T follicular helper cell (primary cell): ENCODE results near the gene CCDC190.
"Not testable (repeated sequence)": the region's sequence is repeated elsewhere in the genome, so short reads cannot be mapped to it uniquely, and the experiment has no call there.

Experiments used
- DNase-seq: peaks from one replicate; pipeline ENCODE4 v3.0.0-alpha.2; 2020; ENCODE audit warnings: low read depth

Gene CCDC190

DNA sequence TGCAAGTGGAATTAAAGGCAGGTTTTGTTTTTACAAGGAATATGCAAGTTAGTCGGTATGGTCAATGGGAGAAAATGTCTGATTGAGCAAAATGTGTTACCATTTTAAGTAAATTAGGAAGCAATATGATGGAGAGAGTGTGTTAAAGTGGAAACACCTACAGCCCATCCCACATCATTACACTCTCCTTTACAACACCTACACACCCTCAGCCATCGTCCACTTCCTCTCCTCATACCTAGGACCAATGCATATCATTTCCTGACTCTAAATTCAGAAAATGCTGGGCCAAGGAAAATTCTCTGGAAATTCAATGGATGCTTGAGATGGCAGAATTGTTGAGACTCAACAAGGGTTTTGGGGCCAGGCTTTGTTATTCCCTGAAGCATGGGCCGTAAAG lies 16.4 kb upstream of the CCDC190 start:
- no peak for DNase-seq

DNA sequence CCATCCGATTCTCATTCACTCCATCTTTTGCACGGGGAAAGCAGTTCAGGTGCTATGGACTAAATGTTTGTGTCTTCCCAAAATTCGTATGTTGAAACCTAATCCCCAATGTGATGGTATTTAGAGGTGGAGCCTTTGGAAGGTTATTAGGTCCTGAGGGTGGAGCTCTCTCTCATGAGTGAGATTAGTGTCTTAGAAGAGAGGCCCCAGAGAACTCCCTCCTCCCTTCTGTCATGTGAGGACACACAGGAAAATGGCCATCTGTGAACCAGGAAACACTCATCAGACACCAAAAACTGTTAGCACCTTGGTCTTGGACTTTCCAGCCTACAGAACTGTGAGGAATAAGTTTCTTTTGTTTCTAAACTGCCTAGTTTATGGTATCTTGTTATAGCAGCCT lies 15.8 kb upstream of the CCDC190 start:
- DNase-seq, result no peak

DNA sequence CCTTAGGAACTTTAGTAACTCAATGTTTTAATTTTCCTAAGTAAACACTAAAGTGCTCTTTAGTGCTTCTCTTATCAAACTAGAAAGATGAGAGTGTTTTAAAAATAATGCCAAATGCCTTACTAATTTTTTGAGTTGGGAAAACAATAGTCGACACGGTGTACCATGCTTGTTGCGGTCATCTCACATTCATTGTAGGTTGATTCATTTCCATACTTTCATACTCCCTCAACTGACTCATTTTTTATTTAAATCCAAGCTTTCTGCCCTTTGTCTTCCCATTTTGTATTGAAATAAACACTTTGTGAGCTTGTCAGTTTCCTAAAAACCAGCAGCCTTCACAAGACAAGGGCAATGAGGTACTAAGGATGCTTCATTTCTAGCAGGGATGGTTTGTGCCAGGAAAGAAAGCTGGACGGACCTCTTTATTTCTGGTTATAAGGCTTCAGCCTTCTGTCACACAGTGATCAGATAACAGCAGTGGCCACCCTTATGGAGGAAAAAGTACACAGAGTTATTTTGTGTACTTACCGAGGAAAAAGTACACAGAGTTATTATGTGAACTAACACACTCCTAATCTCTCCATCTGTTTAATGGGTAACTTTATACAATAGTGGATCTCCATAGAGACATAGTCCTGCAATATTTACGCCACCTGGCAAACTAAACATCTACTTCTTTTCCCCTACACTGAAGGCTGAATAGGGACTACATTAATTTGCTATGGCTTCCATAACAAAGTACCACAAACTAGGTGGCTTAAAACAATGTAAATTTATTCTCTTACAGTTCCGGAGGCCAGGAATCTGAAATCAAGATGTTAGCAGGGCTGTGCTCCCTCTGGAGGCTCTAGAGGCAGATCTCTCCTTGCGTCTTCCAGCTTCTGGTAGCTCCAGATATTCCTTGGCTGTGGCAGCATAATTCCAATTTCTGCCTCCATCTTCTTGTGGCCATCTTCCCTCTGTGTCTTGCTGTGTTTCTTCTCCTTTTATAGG lies 13.0 kb upstream of the CCDC190 start:
- DNase-seq, result no peak

DNA sequence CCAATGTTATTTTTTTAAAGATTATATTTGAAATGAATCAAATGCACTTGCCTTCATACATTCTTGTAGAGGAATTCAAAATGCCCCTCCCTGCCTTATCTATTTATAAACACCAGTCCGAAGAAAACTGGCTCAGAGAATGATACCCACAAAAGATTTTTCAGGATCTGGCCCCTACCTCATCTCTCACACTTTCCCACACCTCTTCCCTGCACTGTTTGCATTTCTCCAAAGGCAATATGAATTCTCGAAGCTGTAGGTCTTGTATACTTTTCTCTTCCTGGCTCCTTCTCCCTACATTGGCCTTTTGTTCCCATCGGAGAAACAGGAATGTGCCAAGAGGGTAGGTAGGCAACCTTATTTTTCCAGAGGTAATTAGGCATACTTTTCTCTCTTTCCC lies 12.0 kb upstream of the CCDC190 start:
- no peak for DNase-seq

DNA sequence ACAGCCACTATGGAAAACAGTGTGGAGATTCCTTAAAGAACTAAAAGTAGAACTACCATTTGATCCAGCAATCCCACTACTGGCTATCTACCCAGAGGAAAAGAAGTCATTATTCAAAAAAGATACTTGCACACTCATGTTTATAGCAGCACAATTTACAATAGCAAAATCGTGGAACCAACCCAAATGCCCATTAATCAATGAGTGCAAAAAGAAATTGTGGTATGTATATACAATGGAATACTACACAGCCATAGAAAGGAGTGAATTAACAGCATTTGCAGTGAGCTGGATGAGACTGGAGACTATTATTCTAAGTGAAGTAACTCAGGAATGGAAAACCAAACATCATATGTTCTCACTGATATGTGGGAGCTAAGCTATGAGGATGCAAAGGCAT lies 10.4 kb upstream of the CCDC190 start:
- DNase-seq, result not testable (repeated sequence)

DNA sequence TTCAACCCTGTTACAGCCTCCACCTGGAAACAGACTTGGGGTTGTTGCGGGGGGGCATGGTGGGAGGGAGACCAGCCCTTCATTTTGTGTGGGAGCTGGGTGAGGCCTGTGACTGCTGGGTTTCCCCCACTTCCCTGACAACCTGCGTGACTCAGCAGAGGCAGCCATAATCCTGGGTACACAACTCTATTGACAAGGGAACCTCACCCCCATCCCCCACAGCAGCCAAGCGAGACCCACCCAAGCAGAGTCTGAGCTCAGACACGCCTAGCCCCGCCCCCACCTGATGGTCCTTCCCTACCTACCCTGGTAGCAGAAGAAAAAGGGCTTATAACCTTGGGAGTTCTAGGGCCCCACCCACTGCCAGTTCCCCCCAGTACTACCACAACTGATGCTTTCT lies 8.0 kb upstream of the CCDC190 start:
- no peak for DNase-seq

DNA sequence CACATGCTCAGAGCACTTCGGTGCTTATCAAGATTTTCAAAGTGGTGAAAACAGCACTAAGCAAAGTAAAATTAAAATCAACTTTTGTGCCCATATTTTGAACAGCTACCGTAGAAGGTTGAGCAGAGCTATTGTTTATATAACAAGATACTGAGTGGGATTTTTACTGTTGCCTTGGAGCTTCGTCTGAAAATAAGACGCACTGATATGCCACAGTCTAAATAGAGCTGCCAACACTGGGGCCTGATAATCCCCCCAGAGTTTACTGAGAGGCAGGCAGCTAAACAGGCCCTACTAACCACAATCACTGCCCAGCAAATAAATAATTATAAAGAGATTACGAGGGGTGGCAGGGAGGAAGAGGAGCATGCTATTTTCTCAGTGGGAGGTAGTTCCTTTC lies 650 bp upstream of the CCDC190 start:
- DNase-seq, result no peak

DNA sequence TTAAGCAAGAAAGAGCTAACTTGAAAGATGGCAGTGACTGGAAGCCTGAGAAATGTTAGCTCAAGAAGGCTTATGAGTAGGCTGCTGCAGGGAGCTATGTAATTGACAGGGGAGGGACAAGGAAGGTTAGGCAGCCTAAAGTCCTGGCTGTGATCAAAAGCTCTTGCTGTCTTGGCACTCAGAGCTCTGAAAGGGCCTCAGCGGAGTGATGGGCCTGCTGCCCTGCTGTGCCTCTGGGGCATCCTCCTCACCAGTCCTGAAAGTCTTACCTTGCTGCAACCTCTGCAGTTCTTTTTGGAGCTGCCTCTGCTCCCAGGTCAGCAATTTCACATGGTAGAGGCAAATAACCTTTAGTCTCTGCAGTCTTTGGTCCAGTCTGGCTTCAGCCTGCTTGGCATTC lies 1.8 kb downstream of the CCDC190 start:
- no peak for DNase-seq

DNA sequence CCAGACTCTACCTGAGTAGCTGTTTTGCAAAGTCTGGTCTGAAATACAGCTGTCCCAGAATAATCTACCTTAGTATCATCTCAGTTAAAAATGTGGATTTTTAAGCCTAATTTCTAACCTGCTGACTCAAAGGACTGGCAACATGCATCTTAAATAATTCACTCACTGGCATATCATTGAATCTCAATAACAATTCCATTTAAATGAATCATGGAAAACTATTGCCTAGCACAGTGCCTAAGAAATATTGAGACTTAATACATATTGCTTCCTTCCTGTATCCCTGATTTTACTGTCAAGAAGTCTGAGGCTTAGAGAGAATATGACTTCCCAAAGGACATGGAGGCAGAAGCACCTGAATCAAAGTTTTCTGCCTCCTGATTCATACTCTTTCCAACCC lies 3.1 kb downstream of the CCDC190 start:
- no peak for DNase-seq

DNA sequence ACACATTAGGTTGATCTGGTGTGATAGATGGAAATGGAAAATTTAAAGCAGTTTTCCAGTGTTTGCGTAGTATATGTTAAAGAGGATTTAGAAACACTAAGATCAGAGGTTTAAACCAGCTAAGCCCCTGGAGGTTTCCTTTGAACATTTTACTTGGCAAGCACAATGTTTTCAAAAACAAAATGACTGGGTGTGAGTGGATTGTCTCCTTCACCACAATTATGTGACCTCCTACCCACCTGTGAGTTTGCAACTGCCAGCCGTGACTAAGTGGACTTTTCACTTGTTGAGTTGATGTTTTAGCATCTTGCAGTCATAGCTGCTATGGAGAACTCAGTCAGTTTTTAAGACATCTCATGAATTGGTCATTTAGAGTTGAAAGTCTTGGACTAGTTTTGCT lies 4.7 kb downstream of the CCDC190 start:
- no peak for DNase-seq

DNA sequence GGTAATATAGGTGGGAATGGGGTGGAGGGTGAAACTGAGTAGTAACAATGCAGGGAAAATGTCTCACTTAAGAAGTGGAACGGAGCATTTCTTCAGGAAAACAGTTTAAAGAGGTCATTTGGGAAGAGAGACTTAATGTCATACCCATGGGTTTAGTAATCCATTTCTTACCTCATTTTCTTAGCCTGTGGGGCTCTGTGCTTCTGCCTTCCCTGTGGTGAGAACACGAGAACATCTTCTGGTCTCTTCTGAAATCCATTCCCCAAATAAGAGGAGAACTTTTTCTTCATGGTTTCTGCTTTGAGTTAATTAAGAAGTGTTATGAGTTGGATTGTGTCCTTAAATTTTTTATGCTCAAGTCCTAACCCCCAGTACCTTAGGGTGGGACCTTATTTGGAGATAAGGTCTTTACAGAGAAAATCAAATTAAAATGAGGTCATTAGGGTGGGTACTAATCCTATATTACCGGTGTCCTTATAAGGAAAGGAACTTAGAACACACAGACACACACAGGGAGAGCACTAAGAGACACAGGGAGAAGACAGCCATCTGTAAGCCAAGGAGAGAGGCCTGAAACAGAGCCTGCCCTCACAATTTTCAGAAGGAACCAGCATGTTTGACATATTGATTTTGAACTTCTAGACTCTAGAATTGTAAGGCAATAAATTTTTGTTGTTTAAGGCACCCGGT lies 5.4 kb downstream of the CCDC190 start:
- no peak for DNase-seq

DNA sequence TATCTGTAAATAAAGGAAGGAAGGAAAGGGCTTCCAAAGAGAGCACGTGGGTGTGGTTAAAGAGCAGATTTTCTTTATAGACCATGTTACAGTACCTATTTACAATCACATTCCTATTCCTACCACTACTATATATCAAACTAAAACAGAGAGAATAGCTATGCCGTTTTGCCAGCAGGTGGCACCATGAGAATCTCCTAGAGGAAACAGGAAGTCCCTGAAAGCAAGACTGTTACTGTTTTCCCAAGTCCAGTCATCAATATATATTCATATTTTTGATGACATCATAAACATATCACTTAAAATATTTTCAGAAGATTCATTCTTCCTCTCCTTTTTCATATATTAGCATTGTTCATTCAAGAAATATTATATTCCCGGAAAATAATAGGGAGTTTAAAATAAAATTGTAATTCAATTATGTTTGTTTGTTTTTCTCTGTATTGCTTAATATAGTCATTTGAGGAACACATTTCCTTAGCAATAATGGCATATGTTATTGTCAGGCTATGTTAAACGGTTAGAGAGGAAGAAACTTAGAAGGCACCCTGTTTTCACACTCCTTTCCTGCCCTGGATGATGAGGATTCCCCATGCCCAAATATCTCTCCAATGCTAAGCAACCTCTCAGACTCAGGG lies 6.6 kb downstream of the CCDC190 start:
- peak; percentile 19 for DNase-seq

DNA sequence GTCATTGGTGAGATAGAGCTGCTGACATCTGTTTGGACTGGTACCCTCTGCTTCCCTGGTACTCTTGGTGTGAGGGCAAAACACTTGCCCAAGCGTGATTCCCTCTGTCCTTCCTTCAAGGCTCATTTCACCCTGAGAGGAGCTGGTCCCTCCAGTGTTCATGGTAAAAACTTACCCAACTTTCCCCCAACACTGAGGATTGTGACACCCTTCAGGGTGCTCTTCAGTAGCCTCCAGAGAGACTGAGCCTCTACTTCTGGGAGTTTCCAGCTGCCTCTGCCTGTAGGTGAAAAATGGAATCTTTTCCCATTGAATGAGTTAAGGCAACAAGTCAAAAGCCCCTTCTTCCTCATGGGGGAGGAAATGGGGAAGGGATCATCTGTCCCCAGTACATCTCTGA lies 9.6 kb downstream of the CCDC190 start:
- DNase-seq, result no peak

DNA sequence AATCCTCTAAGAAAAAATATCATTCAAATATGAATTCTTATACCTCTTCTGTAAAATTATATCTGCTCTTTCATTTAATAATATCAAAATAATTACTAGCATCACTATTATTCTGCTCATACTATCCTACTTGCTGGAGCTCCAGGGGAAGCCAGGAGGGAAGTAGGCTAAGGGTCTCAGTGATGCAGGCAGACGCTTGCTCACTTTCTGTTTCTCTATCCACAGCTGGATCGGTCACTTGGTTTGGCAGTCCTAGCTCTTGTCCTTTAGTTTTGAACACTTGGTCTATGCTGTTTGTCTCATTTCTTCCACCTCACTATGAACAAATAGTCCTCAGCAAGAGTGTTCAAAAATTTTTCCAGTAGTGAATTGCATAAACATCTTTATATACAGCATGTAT lies 11.3 kb downstream of the CCDC190 start:
- DNase-seq, result no peak

DNA sequence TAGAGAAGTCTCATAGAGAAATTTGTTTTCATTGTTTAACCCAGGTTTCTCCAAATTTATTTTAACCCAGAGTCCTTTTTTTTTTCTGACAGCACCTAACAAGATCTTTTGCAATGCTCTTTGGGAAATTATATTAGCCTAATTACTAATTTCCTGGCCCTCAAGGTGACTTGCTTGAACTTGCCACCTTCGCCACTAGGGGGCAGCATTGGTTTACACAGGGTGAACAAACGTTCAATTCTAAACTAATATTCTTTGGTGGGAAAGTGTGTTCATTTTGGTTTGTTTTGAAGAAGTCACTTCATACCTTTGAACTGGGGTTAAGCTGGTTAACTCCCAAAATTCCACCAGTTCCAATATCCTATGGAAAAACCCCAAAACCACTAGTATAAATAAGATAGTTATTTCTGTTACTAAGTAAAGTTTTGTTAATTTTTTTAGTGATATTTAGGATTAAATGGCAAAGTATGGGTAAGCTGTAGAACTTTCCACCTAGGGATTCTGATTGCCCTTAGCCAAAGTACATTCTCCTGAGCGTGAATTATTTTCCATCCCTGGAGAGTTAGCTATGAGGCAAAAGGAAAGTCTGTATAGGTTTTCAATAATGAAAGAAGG lies 13.0 kb downstream of the CCDC190 start:
- peak; percentile 65 for DNase-seq

DNA sequence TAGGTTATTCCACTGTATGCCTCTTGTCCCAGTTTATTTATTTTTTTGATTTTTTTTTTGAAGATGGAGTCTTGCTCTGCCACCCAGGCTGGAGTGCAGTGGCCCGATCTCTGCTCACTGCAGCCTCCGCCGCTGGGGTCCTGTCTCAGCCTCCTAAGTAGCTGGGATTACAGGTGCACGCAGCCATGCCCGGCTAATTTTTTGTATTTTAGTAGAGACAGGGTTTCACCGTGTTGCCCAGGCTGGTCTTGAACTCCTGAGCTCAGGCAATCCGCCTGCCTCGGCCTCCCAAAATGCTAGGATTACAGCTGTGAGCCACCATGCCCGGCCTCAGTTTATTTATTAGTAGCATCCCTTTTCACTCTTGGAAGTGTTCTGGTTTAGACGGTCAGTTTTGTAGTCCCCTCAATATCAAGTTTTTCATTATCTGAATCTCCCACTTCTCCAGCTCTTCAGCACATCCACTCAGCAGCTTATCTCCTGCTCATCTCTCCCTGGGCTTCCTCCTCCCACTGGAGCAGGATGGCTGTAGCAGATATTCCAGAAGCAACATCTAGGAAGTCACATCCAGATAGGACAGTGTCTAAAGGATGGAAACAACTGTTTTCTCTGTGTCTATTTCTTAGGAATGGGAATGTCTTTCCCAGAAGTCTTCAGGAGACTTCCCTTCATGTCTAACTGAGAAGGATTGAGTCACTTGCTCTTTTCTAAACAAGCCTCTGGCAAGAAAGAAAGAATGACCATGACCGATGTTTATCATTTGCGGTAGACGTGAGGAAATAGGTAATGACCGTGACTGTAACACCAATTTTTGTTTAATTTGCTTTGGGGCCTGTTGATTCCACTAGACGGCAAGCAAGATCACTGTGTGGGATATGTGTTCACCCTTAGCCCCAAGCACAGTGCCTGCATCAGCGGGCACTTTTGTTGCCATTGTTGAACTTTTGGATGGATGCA lies 14.4 kb downstream of the CCDC190 start:
- no peak for DNase-seq

DNA sequence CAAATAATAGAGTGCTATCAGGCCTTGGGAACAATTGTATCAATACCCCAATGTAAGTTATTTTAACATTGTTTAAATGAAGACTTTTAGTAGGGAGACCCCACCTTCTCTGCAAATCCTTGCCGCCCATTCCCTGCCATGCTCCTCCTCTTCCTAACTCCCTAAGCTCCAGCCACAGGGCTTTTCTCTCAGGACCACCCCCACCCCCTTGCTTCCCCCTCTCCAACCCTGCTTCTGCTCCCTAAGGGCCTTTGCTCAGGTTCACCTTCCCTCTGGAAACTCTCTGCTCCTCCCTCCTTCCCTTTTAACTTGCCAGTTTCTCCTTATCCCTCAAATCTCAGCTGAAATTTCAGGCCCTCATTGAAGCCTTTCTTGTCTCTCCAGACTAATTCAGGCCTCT lies 16.8 kb downstream of the CCDC190 start:
- no peak for DNase-seq

DNA sequence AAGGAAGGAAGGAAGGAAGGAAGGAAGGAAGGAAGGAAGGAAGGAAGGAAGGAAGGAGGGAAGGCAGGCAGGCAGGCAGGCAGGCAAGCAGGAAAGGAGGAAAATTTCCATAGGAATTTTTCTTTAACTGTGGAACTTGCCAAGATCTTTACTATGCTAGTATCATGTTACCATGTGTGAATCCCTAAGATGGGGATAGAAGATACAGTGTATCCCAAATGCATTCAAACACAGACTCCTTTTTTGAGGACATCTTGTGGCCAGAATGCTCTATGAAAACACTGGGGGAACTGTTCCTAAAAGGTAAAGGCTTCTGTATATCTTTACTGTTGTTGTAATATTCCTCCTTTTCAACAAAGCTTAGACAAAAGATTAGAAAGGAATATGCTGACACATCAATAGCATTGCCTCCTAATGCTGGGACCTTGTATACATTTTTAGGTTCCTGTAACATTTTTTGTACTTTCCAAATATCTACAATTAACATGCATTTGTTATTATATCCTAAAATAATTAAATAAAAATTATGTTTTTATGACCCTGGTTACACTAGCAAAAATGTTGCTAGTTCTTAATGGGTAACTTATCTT lies 20.6 kb downstream of the CCDC190 start:
- DNase-seq, result no peak

DNA sequence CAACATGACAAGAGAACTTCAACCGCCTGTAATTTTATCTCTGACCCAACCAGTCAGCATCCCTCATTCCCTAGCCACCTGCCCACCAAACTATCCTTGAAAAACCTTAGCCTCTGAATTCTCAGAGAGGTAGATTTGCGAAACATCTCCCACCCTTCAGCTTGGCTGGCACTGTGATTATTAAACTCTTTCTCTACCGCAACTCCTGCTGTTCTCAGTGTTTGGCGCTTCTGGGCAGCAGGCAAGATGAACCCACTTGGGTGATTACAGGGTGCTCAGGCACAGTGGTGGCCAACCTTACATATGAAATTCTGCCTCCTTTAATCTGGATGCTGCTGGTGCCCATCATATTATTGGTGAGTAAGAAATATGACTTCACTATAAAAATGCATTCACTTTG lies 22.1 kb downstream of the CCDC190 start:
- no peak for DNase-seq

DNA sequence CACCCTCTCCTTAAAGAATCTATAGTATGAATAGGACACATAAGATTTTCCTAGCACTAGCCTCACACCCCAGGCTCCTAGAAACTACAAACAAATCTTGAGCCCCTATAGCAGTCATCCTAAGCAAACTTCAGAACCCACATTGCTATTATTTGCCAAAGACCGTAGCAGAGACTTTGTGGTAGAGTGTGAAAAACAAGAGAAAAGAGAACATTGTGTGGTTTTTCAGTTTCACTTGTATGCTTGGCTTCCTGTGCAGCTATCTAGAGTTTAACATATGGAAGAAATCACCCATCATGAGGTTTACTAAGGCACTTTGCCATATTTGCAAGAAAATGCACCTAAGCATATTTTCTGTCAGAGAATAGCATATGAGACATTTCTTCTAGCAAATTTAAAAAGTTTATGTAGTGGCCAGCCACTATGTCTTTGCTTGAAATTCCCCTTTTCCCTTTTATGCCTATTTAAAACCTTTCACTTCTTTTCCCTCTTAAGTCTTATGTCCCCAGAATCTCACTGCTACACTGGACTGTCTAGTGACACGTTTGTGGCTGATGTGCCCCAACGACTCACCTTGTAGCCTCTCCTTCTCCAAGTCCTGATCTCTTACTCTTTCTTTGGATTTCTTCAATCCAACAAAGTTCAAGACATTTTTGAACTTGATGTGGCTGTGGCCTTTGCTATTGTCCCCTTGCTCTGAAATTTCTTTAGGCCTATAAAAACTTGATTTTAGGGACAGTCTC lies 25.6 kb downstream of the CCDC190 start:
- no peak for DNase-seq
